ENCODE data around the gene STK32C.
A peak's percentile ranks its signal among the peaks of the same experiment; 100 is the strongest.
"Not testable (repeated sequence)": the region's sequence is repeated elsewhere in the genome, so short reads cannot be mapped to it uniquely, and the experiment has no call there.

Gene STK32C

DNA sequence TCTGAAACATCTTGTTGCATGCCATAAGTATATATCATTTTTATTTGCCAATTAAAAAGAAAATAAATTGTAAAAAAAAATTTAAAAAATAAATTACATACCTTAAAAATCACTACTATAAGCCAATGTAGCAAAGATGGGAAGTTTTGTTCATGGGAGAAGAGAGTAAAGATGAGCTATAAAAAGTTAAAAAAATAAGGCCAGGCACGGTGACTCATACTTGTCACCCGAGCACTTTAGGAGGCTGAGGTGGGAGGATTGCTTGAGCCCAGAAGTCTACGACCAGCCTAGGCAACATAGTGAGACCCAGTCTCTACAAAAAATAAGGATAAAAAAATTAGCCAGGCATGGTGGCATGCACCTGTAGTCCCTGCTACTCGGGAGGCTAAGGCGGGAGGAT, 8.4 kb upstream of the STK32C start:
- H3K4me1 Mint-ChIP-seq (ENCODE audit: low read depth): peaks cover 16% of the 10 kb centered on the region
- no peaks in the 10 kb centered on the region for H3K27me3 Mint-ChIP-seq
- no peaks in the 10 kb centered on the region for H3K36me3 Mint-ChIP-seq (ENCODE audit: low read depth)
- no peak overlapping the region for H3K4me3 Mint-ChIP-seq
- peaks cover 3% of the 10 kb centered on the region for H3K9me3 Mint-ChIP-seq
- no peak overlapping the region for H3K27ac Mint-ChIP-seq

GRCh38 chr10:132314881-132315280, 7.1 kb upstream of the STK32C start:
- H3K36me3 Mint-ChIP-seq (ENCODE audit: low read depth); H3K27me3 Mint-ChIP-seq; H3K9me3 Mint-ChIP-seq; H3K4me3 Mint-ChIP-seq; H3K27ac Mint-ChIP-seq: not testable (repeated sequence)
- peaks cover 15% of the 10 kb centered on the region for H3K4me1 Mint-ChIP-seq (ENCODE audit: low read depth)

DNA sequence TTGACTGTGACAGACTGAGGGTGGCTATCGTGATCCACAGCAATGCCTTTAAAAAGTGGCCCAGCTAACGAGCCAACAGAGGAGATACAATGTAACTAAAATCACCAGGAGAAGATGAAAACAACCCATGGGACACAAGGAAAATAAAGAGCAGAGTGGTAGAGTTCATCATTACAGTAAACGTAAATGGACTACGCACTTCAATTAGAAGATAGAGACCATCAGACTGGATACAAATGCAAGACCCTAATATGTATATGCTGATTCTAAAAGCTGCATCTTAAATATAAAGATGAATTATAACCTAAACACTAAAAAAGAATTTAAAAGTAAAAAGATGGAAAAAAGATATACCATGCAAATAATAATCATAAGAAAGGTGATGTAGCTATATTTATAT, 6.6 kb upstream of the STK32C start:
- Mint-ChIP-seq H3K4me3 (no peak overlapping the region), H3K27me3 (peaks cover 4% of the 10 kb centered on the region), H3K36me3 (ENCODE audit: low read depth) (no peaks in the 10 kb centered on the region), H3K27ac (no peak overlapping the region), H3K9me3 (peaks cover 3% of the 10 kb centered on the region), H3K4me1 (ENCODE audit: low read depth) (peaks cover 9% of the 10 kb centered on the region)

DNA sequence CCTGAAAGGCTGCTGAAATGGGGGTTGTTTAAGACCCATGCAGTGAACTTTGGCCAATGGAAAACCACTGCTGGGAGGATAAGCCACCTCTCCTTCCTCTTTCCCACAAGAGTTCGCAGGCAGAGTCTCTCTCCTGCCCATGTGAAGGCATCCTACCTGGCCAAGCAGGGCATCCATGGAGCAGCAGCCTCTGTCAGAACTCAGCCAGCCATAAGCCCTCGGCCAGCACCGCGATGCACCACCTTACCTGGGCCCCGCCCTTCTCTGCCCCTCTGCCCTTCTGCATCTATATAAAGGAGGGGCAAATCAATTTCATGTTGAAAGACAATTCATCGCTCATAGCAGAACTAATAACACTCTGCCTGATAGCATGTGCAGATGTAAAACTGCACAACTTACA, 6.1 kb upstream of the STK32C start:
- Mint-ChIP-seq H3K4me3 (no peak overlapping the region), H3K36me3 (ENCODE audit: low read depth) (no peaks in the 10 kb centered on the region), H3K9me3 (peaks cover 3% of the 10 kb centered on the region), H3K27ac (no peak overlapping the region), H3K27me3 (peaks cover 4% of the 10 kb centered on the region), H3K4me1 (ENCODE audit: low read depth) (peaks cover 10% of the 10 kb centered on the region)

GRCh38 chr10:132313305-132313704, 5.6 kb upstream of the STK32C start:
- peaks cover 3% of the 10 kb centered on the region for H3K9me3 Mint-ChIP-seq
- H3K4me3 Mint-ChIP-seq: no peak overlapping the region
- H3K27ac Mint-ChIP-seq: no peak overlapping the region
- peaks cover 4% of the 10 kb centered on the region for H3K27me3 Mint-ChIP-seq
- no peaks in the 10 kb centered on the region for H3K36me3 Mint-ChIP-seq (ENCODE audit: low read depth)
- peaks cover 12% of the 10 kb centered on the region for H3K4me1 Mint-ChIP-seq (ENCODE audit: low read depth)

DNA sequence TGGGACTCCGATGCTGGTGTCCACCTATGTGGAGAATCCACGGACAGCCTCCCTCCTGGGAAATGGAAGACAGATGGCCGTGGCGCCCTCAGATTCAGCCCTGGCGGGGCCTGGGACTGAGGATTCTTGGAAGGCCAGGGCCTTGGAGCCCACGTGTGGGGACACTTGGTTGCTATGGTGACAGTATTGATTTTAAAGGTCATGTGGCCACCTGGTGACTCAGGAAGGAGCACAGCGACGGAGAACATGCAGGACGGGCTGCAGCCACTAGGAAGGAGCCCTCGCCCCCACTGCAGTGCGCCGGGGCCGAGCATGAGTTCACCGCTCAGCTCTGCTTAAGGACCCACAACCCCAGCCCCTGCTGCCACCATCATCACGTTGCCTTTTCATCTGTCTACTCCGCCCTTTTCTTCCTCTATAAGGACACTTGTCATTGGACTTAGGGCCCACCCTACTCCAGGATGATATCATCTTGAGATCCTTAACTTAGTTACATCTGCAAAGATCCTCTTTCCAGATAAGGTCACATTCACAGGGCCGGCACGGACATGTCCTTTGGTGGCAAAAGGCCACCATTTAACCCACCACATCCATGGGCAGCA, 3.7 kb upstream of the STK32C start:
- H3K27me3 Mint-ChIP-seq: peaks cover 6% of the 10 kb centered on the region
- H3K4me1 Mint-ChIP-seq (ENCODE audit: low read depth): peaks cover 18% of the 10 kb centered on the region
- no peak overlapping the region for H3K4me3 Mint-ChIP-seq
- no peak overlapping the region for H3K27ac Mint-ChIP-seq
- no peaks in the 10 kb centered on the region for H3K36me3 Mint-ChIP-seq (ENCODE audit: low read depth)
- peaks cover 3% of the 10 kb centered on the region for H3K9me3 Mint-ChIP-seq

DNA sequence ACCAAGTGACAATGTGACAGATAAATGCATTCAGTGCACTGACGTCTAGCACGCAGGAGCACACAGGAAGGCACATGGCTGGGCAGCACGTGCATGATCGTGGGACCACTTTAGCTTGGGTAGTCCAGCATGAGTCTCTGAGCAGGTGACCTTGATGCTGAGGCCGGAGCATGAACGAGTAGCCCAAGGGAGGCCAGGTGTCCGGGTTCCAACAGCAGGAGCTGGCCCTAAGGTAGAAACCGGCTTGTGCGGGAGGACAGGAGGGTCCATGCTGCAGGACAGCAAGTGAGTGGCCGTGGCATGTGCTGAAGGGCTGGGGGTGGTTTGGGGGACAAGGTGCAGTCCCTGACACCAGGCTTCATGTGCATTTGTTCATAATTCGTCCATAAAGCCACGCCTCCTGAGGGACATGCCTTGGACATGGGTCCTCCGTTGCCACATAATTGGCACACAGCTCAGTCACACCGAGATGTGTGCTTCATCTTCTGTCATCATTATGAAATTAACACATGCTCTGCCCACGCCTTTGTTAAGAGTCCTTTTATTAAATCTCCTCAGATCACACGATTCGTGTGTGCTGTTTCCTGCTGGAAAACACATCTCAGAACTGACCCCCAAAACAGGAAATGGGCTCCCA, 3.1 kb upstream of the STK32C start:
- H3K27me3 Mint-ChIP-seq: peaks cover 9% of the 10 kb centered on the region
- no peak overlapping the region for H3K4me3 Mint-ChIP-seq
- H3K9me3 Mint-ChIP-seq: peaks cover 3% of the 10 kb centered on the region
- H3K27ac Mint-ChIP-seq: no peak overlapping the region
- H3K36me3 Mint-ChIP-seq (ENCODE audit: low read depth): no peaks in the 10 kb centered on the region
- peaks cover 19% of the 10 kb centered on the region for H3K4me1 Mint-ChIP-seq (ENCODE audit: low read depth)

- Mint-ChIP-seq H3K4me3 (no peak overlapping the region), H3K9me3 (peaks cover 3% of the 10 kb centered on the region), H3K27me3 (peaks cover 9% of the 10 kb centered on the region), H3K27ac (no peak overlapping the region), H3K4me1 (ENCODE audit: low read depth) (peaks cover 19% of the 10 kb centered on the region), H3K36me3 (ENCODE audit: low read depth) (no peaks in the 10 kb centered on the region)
Observed at GRCh38 chr10:132309879-132310591, 2.3 kb upstream of the STK32C start.

GRCh38 chr10:132309471-132309865, 1.7 kb upstream of the STK32C start:
- Mint-ChIP-seq H3K9me3 (peaks cover 3% of the 10 kb centered on the region), H3K4me3 (peak overlapping the region; percentile 68), H3K27me3 (peaks cover 9% of the 10 kb centered on the region), H3K27ac (no peak overlapping the region), H3K4me1 (ENCODE audit: low read depth) (peaks cover 19% of the 10 kb centered on the region), H3K36me3 (ENCODE audit: low read depth) (no peaks in the 10 kb centered on the region)

DNA sequence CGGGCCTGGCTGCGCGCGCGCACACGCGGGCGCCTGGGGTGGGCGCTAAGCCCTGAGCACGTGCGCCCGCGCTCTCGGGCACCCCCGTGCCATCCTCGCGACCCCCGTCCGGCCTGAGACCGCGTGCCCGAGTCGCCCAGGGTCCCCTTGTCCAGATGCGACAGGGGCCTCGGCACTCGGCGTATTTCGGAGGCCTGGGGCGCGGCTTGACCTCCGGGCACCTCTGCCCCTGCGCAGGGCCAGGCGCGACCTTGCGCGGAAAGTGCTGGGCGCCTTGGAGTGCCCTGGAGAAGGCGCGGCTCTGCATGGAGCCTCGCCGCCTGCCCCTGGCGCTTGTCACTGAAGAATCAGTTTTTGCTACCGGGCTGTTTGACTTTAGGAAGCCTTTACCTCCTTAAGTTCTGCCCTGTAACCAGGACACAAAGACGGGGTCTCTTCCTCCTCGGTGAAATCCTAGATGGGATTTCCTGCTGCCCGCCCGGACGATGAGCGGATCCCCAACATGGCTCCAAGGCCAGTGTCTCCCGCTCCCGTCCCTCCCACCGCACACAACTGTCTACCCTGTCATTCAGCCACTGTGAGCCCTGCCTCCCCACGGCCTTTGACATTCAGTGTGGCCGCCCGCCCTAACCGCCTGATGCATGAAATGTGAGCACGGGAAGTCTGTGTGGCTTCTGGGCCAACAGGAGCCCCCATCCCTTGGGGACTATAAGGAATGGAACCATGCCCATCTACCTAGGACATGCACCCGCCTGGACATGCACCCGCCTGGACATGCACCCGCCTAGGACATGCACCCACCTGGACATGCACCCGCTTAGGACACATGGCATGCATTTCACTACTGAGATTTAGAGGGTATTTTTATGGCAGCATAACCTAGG, 1.1 kb upstream of the STK32C start:
- no peaks in the 10 kb centered on the region for H3K9me3 Mint-ChIP-seq
- H3K4me3 Mint-ChIP-seq: peak overlapping the region; percentile 68
- H3K4me1 Mint-ChIP-seq (ENCODE audit: low read depth): peaks cover 19% of the 10 kb centered on the region
- H3K27me3 Mint-ChIP-seq: peaks cover 9% of the 10 kb centered on the region
- no peak overlapping the region for H3K27ac Mint-ChIP-seq
- no peaks in the 10 kb centered on the region for H3K36me3 Mint-ChIP-seq (ENCODE audit: low read depth)

GRCh38 chr10:132306864-132307751, 642 bp downstream of the STK32C start:
- H3K36me3 Mint-ChIP-seq (ENCODE audit: low read depth): no peaks in the 10 kb centered on the region
- no peaks in the 10 kb centered on the region for H3K9me3 Mint-ChIP-seq
- peak overlapping the region; percentile 91 for H3K4me3 Mint-ChIP-seq
- peak overlapping the region; percentile 61 for H3K27ac Mint-ChIP-seq
- peaks cover 9% of the 10 kb centered on the region for H3K27me3 Mint-ChIP-seq
- peaks cover 19% of the 10 kb centered on the region for H3K4me1 Mint-ChIP-seq (ENCODE audit: low read depth)

DNA sequence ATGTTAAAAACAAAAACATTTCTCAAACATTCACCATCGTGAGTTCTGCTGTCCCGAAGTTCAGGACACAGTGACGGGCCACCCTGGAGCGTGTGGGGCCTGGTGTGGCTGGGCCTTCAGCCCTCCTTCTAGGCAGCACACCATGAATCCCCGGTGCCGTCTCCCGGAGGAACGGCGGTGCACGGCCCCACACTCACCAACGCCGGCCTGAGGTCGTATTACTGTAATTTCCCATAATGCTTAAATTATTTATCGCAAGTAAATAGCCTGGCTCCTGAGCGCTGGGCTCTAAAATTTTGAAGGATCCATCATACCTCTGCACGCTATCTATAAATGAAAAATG, 1.4 kb downstream of the STK32C start:
- Mint-ChIP-seq H3K27ac (no peak overlapping the region), H3K4me1 (ENCODE audit: low read depth) (peaks cover 19% of the 10 kb centered on the region), H3K36me3 (ENCODE audit: low read depth) (no peaks in the 10 kb centered on the region), H3K27me3 (peaks cover 9% of the 10 kb centered on the region), H3K4me3 (peak overlapping the region; percentile 91), H3K9me3 (no peaks in the 10 kb centered on the region)

- H3K27me3 Mint-ChIP-seq: peaks cover 9% of the 10 kb centered on the region
- H3K27ac Mint-ChIP-seq: no peak overlapping the region
- H3K4me1 Mint-ChIP-seq (ENCODE audit: low read depth): peaks cover 14% of the 10 kb centered on the region
- H3K4me3 Mint-ChIP-seq: peak overlapping the region; percentile 91
- H3K9me3 Mint-ChIP-seq: no peaks in the 10 kb centered on the region
- H3K36me3 Mint-ChIP-seq (ENCODE audit: low read depth): no peaks in the 10 kb centered on the region
Observed at GRCh38 chr10:132305654-132306342, 2.0 kb downstream of the STK32C start.
